Measurements from ENCODE around the gene ATF6B.

DNA sequence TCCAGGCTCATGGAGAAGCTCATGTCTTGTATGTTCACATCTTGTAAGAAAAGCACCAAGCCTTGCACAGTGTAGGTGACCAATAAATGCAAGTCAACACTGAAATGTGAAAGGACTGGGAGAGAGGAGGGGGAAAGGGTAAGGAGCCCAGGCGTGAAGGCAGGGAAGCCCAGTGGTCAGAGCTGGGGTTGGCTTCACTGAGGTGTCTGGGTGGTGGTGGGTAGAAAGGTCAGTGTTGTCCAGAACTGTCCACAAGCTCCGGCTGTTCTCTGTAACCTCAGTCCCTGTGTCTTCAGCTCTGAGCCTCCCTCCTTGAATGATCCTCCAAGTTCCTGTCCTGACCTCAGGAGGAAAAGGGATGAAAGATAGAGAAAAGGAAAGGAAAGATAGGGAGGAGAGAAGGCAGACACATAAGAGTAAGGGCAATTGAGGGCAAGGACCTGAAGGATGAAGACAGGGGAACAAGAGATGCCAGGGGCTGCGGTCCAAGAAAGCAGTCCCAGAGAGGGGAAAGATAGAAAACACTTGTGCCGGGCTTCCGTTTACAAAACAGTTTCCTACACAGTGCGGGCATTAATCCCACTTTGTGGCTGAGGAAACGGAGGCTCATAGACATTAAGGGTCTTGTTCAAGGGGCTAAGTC lies 16.5 kb downstream of the ATF6B start:
- no peak for TF ChIP-seq SPI1 (IDR thresholded peaks at IDR 0.05; ENCODE audit: low read depth, low read length)
- no peak for TF ChIP-seq POLR2A (IDR thresholded peaks at IDR 0.05; ENCODE audit: low read depth, low read length)
